Measurements from ENCODE around the gene ATOSB. TPM values are rescaled to one million over a fixed set of nuclear protein-coding genes. Genes with fewer than 3 reads are reported as not detected.

ATOSB gene
- total RNA-seq, 1 donor from 2014 or later, result 15.5 TPM

DNA sequence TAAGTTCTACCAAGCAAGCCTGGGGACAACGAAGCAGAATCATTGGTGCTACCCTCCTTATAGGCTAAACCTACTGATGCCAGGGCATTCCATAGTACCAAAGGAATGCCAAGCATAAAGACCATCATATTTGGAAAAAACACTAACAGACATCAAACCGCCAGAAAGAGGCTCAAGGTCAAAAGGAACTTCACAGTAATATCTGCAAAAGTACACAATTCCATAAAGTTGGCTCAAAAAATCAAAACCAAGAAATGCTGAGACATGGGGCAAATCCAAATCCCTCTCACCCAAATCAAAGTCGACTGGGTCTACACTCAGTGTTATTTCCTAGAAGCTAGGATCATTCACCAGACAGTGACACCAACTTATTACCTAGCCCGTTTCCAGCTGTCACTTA, 46.6 kb downstream of the ATOSB start:
- intact Hi-C loops (cut with DNase I), result no loop called here
- no peak for DNase-seq (ENCODE audit: missing footprints)
- ATAC-seq, result no peak

DNA sequence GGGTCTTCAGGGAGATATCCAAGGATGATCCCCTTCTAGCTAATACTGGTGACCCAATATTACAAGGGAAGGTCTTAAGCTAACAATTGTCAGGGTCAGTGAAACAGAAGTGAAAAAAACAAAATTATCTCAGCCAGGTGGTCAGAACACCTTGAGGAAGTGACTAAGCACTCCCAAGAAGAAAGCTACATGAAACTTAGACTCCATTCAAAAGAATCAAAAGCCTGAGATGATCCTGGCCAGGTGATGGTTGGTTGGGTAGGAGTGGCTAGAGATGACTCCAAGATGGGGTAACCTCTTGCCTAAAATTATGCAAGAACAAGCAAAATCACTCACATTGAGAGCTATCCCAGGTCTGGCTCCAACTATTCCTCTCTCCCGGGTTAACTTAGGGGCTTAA, 48.6 kb downstream of the ATOSB start:
- intact Hi-C loops (cut with DNase I), result no loop called here
- no peak for DNase-seq (ENCODE audit: missing footprints)
- no peak for ATAC-seq

DNA sequence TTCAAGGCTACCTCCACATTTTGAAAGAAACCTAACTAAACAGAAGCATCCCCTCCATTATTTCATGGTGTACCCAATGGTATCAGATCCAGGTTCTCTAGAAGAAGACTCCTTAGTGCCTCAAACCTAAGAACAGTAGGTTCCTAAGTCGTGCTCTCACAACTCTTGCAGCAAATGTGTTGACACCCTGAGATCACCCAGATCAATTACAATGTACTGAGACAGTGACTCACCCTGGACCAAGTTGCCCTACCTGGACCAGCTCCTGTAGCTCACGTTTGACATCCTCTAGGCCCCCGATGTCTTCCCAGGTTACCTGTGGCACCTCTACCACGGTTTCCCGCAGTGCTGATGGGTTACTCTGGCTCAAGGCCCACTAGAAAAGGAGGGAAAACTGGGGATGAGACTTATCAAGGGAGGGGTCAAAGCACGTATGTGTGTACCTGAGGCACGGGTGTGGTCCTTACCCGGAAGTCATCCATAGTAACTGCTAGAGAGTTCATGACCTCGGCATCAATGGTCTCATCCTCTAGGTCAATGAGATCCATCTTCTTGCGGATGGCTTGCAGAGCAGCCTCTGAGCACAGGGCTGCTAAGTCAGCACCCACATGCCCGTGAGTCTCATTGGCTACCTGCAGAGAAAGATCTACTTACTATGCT, 55.0 kb downstream of the ATOSB start:
- no peak for DNase-seq (ENCODE audit: missing footprints)
- intact Hi-C loops (cut with DNase I), result no loop called here
- ATAC-seq, result no peak

DNA sequence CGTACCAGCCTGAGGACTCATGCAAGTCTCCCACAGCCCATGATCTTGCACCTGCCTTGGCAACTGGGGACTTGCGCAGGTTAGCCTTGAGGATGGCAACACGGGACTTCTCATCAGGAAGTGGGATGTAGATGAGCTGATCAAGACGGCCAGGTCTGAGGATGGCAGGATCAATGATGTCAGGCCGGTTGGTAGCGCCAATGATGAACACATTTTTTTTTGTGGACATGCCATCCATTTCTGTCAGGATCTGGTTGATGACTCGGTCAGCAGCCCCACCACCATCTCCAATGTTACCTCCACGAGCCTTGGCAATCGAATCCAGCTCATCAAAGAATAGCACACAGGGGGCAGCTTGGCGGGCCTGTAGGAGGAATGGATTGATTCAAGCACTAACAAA, 56.2 kb downstream of the ATOSB start:
- intact Hi-C loops (cut with DNase I), result no loop called here
- DNase-seq (ENCODE audit: missing footprints) (no peak), ATAC-seq (no peak)

DNA sequence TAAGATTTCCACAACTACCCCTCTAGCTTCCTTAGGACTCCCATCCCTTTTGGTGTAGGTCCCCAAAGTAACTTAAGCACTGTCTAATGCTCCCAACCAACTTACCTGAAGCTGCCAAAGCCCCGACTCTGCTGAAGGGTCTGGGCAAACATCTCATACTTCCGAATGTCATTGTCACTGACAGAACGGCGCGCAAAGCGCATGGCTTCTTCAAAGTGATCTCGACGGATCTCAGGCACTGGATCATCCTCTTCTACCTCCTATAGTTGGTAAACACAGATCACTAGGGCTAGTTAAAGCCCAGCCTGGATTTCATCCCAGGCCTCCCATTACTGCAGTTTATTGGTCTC, 58.4 kb downstream of the ATOSB start:
- ATAC-seq (no peak), DNase-seq (ENCODE audit: missing footprints) (no peak)
- intact Hi-C loops (cut with DNase I), result no loop called here

DNA sequence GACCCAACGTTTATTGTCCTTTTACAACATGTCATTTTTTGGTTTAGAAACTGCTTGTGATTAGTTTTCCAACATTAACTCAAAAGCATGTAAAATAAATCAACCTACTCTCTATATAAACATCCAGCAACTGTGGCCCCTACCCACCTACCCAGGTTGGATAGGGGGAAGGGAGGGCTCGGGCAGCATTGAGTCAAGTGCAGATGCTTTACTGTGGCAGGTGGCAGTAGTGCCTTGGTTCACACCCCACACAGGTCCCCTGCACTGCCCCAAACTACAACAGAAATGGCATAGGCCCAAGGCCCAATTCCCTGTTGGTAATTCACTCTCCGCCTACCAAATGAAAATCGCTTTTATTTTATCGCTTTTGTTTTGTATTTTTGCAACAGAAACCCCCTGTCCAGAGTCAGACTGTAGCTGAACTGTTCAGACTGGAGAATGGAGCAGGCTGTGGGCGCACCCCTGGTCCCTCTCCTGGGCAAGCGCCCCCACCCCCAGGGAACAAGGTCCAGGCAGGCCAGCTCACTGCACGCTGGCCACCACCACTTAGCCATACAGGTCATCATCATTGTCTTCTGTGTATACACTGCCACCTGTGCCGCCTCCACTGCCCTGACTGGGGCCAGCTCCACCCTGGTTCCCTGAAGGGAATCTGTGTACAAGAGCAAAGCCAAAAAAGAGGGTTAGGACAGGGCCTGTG, 58.9 kb downstream of the ATOSB start:
- DNase-seq (ENCODE audit: missing footprints), result no peak
- peak; percentile 27 for ATAC-seq
- intact Hi-C loops (cut with DNase I), result no loop called here

DNA sequence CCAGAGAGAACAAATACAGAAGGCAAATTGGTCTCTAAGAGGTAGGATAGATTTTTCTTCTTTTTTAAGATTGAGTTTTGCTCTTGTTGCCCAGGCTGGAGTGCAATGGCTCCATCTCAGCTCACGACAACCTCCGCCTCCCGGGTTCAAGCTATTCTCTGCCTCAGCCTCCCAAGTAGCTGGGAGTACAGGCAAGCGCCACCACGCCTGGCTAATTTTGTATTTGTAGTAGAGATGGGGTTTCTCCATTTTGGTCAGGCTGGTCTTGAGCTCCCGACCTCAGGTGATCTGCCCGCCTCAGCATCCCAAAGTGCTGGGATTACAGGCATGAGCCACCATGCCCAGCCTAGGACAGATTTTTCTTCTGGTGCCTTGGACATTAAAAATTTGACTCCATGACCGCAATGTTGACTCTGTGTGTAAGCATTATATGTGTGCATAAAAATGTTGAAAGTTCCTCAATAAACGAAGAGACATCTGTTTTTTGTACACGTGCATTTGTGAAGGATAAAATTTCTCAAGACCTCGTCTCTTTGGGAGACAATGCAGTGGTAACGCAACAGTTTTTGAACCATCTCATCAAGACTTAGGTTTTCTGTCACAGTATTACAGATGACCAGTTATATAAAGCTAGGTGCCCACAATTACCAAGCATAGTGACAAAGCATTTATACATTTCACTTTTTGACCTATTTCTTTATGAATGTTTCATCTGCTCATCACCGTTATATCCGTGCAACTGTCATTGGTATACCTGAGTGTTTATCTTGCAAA, 60.6 kb downstream of the ATOSB start:
- ATAC-seq (no peak), DNase-seq (ENCODE audit: missing footprints) (no peak)
- intact Hi-C loops (cut with DNase I), result no loop called here

DNA sequence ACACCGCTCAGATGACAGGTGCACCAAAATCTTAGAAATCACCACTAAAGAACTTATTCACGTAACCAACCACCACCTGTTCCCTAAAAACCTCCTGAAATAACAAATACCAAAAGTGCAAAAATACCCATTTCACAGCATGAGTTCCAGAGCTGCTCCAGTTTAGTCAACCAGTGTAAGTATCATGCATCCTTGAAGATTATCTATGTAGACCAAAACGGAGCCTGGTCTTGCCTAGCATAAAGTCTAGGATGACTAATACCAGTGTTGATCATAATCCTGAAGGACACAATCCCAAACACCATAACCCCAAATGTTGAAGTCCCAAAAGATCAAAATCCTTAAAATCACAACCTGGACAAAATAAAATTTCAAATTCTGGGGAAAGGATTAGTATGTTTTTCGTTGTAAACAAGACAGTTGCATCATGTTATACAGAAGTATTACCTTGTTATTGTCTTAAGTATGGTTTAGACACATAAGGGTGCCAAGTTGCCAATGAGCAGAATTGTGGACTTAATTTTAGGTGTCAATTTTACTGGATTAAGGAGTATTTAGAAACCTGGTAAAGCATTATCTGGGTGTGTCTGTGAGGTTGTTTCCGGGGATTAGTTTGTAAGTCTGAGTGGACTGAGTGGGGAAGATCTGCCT, 61.4 kb downstream of the ATOSB start:
- no peak for DNase-seq (ENCODE audit: missing footprints)
- intact Hi-C loops (cut with DNase I), result no loop called here
- no peak for ATAC-seq

Other genes starting within 250 kb of the ATOSB start
- 0.22 TPM for gene PHF24, start 157.6 kb downstream of the ATOSB start, total RNA-seq
- 66.5 TPM for gene DNAJB5, start 126.1 kb downstream of the ATOSB start, total RNA-seq
- 258 TPM for gene VCP, start 43.2 kb downstream of the ATOSB start, total RNA-seq
- 4.2 TPM for gene FANCG, start 35.9 kb downstream of the ATOSB start, total RNA-seq
- gene PIGO, start 19.3 kb downstream of the ATOSB start, total RNA-seq, result 8.5 TPM
- gene STOML2, start 12.7 kb downstream of the ATOSB start, total RNA-seq, result 156 TPM
- gene UNC13B, start 46.1 kb upstream of the ATOSB start, total RNA-seq, result 27.4 TPM

Measured in Right ventricle myocardium inferior (tissue), 1 donor.